ENCODE results near the gene PRR15L.
"Not testable (repeated sequence)": the region's sequence is repeated elsewhere in the genome, so short reads cannot be mapped to it uniquely, and the experiment has no call there.

PRR15L gene

DNA sequence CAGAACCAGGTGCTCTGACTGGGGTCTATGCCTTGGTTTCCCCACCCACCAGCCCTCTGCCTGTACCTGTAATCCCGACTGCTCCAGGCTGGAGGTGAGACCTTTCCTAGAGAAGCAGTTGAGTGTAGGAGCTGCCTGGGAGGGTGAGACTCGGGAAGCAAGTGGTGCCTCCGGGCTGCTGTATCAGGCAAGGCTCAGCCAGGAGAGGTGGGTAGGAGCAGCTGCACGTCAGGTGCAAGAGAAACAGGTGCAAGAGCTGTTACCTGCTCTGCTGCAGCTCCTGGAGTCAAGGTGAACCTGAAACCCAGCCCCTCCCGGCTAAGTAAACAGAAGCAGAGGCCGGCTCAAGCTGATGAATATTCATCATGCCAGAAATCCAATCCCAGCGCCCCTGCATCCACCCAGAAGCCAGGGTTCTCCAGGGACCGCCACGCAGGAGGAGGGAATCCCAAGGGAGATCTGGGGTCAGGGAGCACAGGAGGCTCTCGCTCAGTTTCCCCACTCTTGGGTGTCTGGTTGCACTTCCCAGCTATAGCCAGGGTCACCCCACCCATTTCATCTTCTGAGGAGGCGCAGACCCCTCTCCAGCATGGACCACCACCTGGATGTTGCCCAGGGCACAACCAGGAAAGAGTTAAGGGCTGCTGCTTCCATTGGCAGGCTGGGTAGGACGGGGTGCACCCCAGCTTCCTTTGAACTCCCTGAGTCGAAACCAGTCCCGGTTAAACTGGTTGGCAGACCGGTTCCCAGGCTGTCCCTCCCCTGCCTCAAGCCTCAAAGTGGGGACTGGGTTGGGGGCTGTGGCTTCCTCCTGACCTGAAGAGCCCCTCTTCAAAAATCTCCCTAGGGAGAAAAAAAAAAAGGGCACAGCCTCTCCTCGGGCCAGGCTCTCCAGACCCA is at the start of gene PRR15L:
PRR15L (minus strand) TSS at position 293 of the 900 bp plus-strand sequence. CDS start 4,649 bp downstream, outside the sequence.
- no peak for DNase-seq (ENCODE audit: low spot score)

DNA sequence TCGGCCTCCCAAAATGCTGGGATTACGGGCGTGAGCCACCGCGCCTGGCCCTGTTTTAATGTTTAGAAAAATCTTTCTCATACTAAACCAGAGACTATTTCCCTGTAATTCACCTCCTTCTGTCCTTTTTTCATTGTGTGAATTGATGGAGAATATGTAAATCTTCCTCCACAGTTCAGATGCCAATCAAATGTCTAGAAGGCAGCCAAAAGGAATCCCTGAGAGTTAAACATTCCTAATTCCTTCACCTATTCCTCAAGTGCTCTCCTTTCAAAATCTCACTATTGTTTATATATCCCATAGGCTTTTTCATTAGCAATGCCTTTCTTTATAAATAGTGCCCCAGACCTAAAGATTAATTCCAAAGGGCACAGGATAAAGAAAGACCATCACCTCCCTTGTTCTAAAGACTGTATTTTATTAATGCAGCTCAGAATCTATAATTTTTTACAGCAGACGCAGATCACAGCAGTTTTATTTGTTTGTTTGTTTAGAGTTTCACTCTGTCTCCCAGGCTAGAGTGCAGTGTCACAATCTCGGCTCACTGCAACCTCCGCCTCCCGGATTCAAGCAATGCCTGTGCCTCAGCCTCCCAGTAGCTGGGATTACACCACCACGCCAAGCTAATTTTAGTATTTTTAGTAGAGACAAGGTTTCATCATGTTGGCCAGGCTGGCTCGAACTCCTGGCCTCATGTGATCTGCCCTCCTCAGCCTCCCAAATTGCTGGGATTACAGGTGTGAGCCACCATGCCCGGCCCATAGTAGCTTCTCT is 49.4 kb upstream of the PRR15L start:
- no peak for DNase-seq (ENCODE audit: low spot score)

GRCh38 chr17:48004983-48005382 is 47.3 kb upstream of the PRR15L start:
- no peak for DNase-seq (ENCODE audit: low spot score)

- DNase-seq (ENCODE audit: low spot score): no peak
These were observed 45.9 kb upstream of the PRR15L start for GRCh38 chr17:48003417-48004151.

- DNase-seq (ENCODE audit: low spot score): no peak
These were observed 45.3 kb upstream of the PRR15L start for GRCh38 chr17:48002916-48003416.

- DNase-seq (ENCODE audit: low spot score): peak; percentile 60
These were observed 44.7 kb upstream of the PRR15L start for GRCh38 chr17:48002266-48002915.

DNA sequence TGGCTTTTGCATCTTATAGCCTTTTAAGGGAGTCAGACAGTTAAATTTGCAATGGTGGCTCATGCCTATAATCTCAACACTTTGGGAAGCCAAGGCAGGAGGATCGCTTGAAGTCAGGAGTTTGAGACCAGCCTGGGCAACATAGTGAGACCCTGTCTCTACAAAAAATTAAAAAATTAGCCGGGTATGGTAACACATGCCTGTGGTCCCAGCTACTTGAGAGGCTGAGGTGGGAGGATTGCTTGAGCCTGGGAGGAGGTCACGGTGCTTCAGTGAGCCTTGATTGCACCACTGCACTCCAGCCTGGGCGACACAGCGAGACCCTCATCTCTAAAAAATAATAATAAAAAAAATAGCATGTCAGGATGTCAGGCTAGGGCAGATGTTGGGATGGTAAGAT is 44.0 kb upstream of the PRR15L start:
- not testable (repeated sequence) for DNase-seq (ENCODE audit: low spot score)

DNA sequence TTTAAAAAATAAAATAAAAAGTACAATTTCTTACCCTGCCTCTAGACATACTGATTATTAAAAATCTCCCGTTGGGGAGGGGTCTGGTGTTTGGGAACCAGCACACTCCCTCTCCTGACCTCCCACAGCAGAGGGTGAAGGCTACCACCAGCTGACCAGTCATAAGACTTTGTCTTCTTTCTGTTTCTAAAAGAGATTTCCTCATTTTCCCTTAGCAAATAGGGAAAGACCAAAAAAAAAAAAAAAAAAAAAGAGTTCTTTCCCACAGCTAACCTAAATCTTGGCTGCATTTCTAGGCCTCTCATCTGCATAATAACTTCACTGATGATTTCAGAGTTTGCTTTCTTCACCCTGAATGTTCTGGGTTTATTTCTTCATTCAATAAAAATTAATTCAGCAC is 43.5 kb upstream of the PRR15L start:
- DNase-seq (ENCODE audit: low spot score): no peak

- DNase-seq (ENCODE audit: low spot score): no peak
These were observed 41.9 kb upstream of the PRR15L start for GRCh38 chr17:47999582-47999981.

DNA sequence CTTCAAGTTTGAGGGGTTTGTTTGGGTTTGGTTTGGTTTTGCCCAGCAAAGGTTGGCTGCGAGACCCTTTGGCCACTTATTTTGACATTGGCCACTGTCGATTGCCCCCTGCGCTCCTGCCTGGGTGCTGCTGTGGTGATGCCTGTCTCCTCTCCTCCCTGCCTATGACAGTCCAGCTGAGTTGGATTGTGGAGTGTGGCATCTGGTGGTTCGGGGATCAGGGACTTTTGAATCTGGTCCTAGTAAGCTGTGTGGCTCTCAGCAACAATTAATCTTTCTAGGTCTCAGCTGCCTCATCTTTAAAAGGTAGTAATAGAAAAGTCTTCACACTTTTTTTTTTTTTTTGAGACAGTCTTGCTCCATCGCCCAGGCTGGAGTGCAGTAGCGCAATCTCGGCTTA is 40.4 kb upstream of the PRR15L start:
- no peak for DNase-seq (ENCODE audit: low spot score)

GRCh38 chr17:47997586-47997985 is 39.9 kb upstream of the PRR15L start:
- no peak for DNase-seq (ENCODE audit: low spot score)

DNA sequence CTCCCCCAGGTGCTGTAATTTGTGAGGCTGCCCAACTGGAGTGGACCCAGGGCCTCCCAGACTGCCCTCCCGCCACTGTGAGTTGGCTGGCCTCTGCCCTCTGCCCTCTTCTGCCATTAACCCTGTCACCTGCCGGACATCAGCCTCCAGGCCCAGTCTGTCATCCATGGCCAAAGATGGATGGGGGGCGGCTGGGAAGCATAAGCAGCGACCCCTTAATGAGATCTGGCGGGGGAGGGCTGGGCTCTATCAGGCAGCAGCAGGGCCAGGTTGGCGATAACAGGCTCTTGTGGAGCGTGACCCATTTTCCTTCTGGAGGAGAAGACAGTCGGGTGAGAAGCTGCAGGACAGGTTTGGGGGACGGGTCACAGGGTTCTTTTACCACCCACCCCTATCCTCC is 38.5 kb upstream of the PRR15L start:
- no peak for DNase-seq (ENCODE audit: low spot score)

- DNase-seq (ENCODE audit: low spot score): no peak
These were observed 37.7 kb upstream of the PRR15L start for GRCh38 chr17:47995241-47995935.

- no peak for DNase-seq (ENCODE audit: low spot score)
These were observed 37.0 kb upstream of the PRR15L start for GRCh38 chr17:47994724-47995123.

GRCh38 chr17:47993964-47994363 is 36.3 kb upstream of the PRR15L start:
- DNase-seq (ENCODE audit: low spot score): no peak

- DNase-seq (ENCODE audit: low spot score): no peak
These were observed 35.4 kb upstream of the PRR15L start for GRCh38 chr17:47993031-47993564.

- no peak for DNase-seq (ENCODE audit: low spot score)
These were observed 34.5 kb upstream of the PRR15L start for GRCh38 chr17:47992216-47992615.

- no peak for DNase-seq (ENCODE audit: low spot score)
These were observed 33.5 kb upstream of the PRR15L start for GRCh38 chr17:47990962-47991731.

GRCh38 chr17:47989700-47990099 is 32.0 kb upstream of the PRR15L start:
- DNase-seq (ENCODE audit: low spot score): no peak

- no peak for DNase-seq (ENCODE audit: low spot score)
These were observed 31.5 kb upstream of the PRR15L start for GRCh38 chr17:47989159-47989558.

Data from hepatic stellate cell (primary cell).